Peyer's patch (tissue), 4 donors: Measurements from ENCODE around the gene PRX.

Experiments used
- CTCF ChIP-seq, 6 experiments: fragments of 450-650 bp in 4 of 6; fragments of 200-600 bp in 2 of 6; sonication (generic) in 1 of 6; IDR thresholded peaks; one replicate each; pipeline ENCODE4 v1.5.1; 2017 to 2019; ENCODE audit warnings: antibody characterized with exemption in 6 of 6, mild to moderate bottlenecking in 3 of 6, moderate library complexity in 1 of 6
- POLR2A ChIP-seq, 2 donors: fragments of 450-650 bp; IDR thresholded peaks; one replicate each; pipeline ENCODE4 v1.5.1; 2017; ENCODE audit warnings: antibody characterized with exemption in 2 of 2, mild to moderate bottlenecking in 2 of 2, moderate library complexity in 2 of 2

- TF ChIP-seq CTCF (IDR thresholded peaks at IDR 0.05) (no peak), POLR2A (IDR thresholded peaks at IDR 0.05) (no peak)
Measured at GRCh38 chr19:40360708-40361241, 52.4 kb downstream of the PRX start.
